Effector memory CD8-positive, alpha-beta T cell (primary cell): Measurements from ENCODE around the gene TSGA10.
"Not testable (repeated sequence)": the region's sequence is repeated elsewhere in the genome, so short reads cannot be mapped to it uniquely, and the experiment has no call there.

Experiments used
- ATAC-seq: fragments of 150-1000 bp; cut with Tn5 transposase; replicated peaks from 2 replicates; pipeline ENCODE4 v1.10.0; 2021; ENCODE audit warnings: mild to moderate bottlenecking, moderate library complexity
- DNase-seq, 3 experiments: peaks; one replicate each; pipeline ENCODE4 v3.0.0; 2021
- H3K27ac Mint-ChIP-seq, 2 donors: one replicate each; pipeline ENCODE4 v1.8.0; 2022; ENCODE audit warnings: mild to moderate bottlenecking in 2 of 2, mixed read lengths in 2 of 2, moderate library complexity in 2 of 2
- H3K27me3 Mint-ChIP-seq, 2 donors: one replicate each; pipeline ENCODE4 v1.8.0; 2022; ENCODE audit warnings: mixed read lengths in 2 of 2
- H3K36me3 Mint-ChIP-seq: one replicate; pipeline ENCODE4 v1.8.0; 2022; ENCODE audit warnings: mild to moderate bottlenecking, moderate library complexity, mixed read lengths; ENCODE audit not compliant: insufficient read depth
- H3K4me1 Mint-ChIP-seq, 2 donors: one replicate each; pipeline ENCODE4 v1.8.0; 2022; ENCODE audit warnings: low read depth in 2 of 2, mixed read lengths in 2 of 2
- H3K4me3 Mint-ChIP-seq, 2 donors: one replicate each; pipeline ENCODE4 v1.8.0; 2022; ENCODE audit warnings: mild to moderate bottlenecking in 2 of 2, mixed read lengths in 2 of 2, moderate library complexity in 2 of 2
- H3K9me3 Mint-ChIP-seq, 2 donors: one replicate each; pipeline ENCODE4 v1.8.0; 2022; ENCODE audit warnings: mixed read lengths in 2 of 2

The TSGA10 gene

DNA sequence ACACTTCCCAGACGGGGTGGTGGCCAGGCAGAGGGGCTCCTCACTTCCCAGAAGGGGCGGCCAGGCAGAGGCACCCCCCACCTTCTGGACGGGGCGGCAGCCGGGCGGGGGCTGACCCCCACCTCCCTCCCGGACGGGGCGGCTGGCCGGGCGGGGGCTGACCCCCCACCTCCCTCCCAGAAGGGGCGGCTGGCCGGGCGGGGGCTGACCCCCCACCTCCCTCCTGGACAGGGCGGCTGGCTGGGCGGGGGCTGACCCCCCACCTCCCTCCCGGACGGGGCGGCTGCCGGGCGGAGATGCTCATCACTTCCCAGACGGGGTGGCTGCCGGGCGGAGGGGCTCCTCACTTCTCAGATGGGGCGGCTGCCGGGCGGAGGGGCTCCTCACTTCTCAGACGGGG is 166.0 kb downstream of the TSGA10 start:
- not testable (repeated sequence) for H3K4me1 Mint-ChIP-seq, H3K36me3 Mint-ChIP-seq, DNase-seq, ATAC-seq, H3K27ac Mint-ChIP-seq, H3K9me3 Mint-ChIP-seq, H3K4me3 Mint-ChIP-seq
- peaks cover 10 to 19% of the 10 kb centered on the region in 2 donors for H3K27me3 Mint-ChIP-seq

GRCh38 chr2:98985905-98986666 is 168.7 kb downstream of the TSGA10 start:
- H3K27ac Mint-ChIP-seq, result no peak overlapping the region
- no peak overlapping the region for H3K4me3 Mint-ChIP-seq
- no peak for ATAC-seq
- H3K36me3 Mint-ChIP-seq, result no peaks in the 10 kb centered on the region
- no peaks in the 10 kb centered on the region for H3K4me1 Mint-ChIP-seq
- peaks cover 0 to 10% of the 10 kb centered on the region in 2 donors for H3K27me3 Mint-ChIP-seq
- no peak for DNase-seq
- H3K9me3 Mint-ChIP-seq, result no peaks in the 10 kb centered on the region

DNA sequence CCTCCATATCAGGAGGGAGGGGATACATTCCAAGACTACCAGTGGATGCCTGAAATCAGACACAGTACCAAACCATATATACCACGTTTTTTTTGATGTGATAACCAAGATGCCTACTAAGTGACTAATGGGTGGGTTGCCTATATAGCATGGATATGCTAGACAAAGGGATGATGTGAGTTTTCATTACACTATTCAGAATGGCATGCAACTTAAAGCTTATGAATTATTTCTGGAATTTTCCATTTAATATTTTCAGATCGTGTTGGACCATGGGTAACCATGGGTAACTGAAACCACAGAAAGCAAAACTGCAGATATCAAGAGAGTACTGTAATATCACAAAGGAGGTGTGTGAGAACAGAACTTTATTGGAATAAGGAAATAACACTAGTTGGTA is 179.1 kb downstream of the TSGA10 start:
- peaks cover 8 to 17% of the 10 kb centered on the region in 2 donors for H3K9me3 Mint-ChIP-seq
- H3K27me3 Mint-ChIP-seq, result peaks cover 30 to 51% of the 10 kb centered on the region in 2 donors
- no peak for DNase-seq
- H3K36me3 Mint-ChIP-seq, result no peaks in the 10 kb centered on the region
- H3K27ac Mint-ChIP-seq, result no peak overlapping the region
- H3K4me3 Mint-ChIP-seq, result no peak overlapping the region
- ATAC-seq, result no peak
- H3K4me1 Mint-ChIP-seq, result no peaks in the 10 kb centered on the region

DNA sequence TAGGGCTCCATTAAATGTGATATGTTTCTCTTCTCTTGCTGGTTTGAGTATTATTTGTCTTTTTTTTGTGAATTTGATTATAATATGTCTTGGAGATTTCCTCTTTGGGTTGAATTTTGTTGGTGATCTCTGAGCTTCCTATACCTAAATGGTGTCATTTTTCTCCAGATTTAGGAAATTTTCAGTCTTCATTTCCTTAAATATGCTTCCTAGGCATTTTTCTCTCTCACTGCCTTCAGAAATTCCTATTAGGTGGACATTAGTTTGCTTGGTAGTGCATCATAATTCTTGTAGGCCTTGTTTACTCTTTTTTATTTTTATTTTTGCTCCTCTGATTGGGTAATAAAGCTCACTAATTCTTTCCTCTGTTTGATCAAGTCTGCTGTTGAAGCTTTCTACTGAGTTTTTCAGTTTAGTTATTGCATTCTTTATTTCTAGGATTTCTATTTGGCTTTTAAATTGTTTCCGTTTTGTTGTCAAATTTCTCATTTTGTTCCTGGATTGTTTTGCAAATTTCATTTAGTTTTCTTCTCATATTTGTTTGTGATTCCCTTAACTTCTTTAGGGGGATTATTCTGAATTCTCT is 182.1 kb downstream of the TSGA10 start:
- Mint-ChIP-seq H3K36me3 (no peaks in the 10 kb centered on the region), H3K9me3 (peaks cover 8 to 24% of the 10 kb centered on the region in 2 donors), H3K4me1 (no peaks in the 10 kb centered on the region), H3K27ac (no peak overlapping the region), H3K27me3 (peaks cover 23 to 70% of the 10 kb centered on the region in 2 donors), H3K4me3 (no peak overlapping the region)
- no peak for ATAC-seq
- no peak for DNase-seq

DNA sequence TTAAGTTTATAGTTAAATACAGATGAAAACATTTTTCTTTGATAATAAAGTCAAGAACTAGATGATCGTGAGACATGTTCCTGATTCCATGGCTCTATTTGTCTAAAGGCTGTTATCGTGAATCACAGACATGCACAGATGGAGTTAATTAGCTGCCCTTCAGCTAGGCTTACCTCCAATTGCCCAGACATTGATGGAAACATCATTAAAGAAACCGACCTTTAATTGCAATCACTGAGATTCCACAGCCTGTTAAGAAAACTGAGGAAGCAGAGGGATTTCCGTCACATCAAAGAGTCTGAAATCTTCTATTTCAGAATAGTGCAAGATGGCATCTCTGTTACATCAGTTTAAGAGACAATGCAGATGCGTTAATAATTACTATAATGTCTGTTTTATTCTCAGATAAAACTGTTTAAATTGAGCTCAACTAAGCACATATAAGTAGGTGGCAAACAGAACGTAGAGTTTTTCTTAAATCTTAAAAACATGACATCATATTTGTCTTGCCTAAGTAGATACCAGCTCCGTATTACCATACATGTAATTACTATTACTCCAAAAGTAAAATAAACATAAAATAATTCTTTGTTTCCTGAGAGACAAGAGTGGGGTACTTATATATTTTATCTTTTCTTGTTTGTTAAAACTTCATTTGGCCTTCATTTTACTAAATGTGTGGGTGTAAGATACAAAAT is 194.8 kb downstream of the TSGA10 start:
- peaks cover 0 to 6% of the 10 kb centered on the region in 2 donors for H3K9me3 Mint-ChIP-seq
- H3K4me1 Mint-ChIP-seq, result no peaks in the 10 kb centered on the region
- ATAC-seq, result no peak
- H3K4me3 Mint-ChIP-seq, result no peak overlapping the region
- no peak for DNase-seq
- H3K27ac Mint-ChIP-seq, result no peak overlapping the region
- H3K36me3 Mint-ChIP-seq, result no peaks in the 10 kb centered on the region
- H3K27me3 Mint-ChIP-seq, result peaks cover 10 to 12% of the 10 kb centered on the region in 2 donors

DNA sequence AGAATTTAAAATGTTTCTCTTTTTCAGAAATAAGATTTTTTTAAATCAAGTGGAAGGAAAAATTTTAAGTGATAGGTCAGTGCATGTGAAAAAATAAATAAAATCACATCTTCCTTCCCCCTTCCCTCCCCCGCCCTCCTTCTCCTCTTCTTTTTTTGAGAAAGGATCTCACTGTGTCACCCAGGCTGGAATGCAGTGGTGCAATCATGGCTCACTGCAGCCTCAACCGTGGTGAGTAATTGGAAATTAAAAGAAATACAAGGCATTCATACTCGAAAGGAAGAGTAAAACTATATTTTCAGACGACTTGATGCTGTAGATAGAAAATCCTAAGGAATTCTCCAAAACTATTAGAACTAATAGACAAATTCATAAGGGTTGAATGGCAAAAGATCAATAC is 201.8 kb downstream of the TSGA10 start:
- Mint-ChIP-seq H3K36me3 (no peaks in the 10 kb centered on the region), H3K27me3 (peaks cover 38 to 64% of the 10 kb centered on the region in 2 donors), H3K4me3 (no peak overlapping the region), H3K4me1 (no peaks in the 10 kb centered on the region), H3K9me3 (no peaks in the 10 kb centered on the region), H3K27ac (no peak overlapping the region)
- DNase-seq (no peak), ATAC-seq (no peak)

DNA sequence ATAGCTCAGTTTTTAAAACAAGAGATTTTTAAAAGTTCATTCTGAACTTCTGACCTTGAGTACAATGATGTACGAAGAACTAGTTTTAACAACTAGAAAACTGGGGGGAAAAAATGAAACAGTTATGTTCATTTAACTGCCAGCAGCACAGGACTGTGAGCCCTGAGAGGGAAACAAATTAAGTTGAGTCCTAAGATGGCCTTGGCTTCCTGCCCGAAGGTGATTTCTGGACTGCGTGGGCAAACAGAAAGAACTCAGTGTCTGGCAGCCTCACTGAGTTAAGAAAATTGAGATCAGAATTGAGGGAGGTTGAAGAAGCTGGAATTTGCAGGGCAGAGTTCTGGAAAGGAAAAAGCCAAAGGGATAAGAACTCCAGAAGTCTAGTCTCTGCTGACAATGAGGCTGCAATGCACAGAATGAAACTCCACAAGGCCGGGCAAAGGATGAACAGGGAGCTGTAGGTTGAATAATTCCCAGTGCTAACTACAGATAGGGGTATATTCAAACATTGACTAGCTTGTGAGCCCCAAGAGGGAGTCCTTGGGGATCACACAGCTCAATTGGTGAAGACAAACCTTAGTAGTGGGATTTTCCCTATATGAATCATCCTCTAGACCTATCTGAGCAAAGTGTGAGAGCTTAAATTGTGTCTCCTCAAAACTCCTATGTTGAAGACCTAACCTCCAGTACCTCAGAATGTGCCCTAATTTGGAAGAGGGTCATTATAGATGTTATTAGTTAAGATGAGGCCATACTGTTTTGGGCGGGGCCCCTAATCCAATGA is 205.6 kb downstream of the TSGA10 start:
- no peak for DNase-seq
- Mint-ChIP-seq H3K36me3 (no peaks in the 10 kb centered on the region), H3K27ac (no peak overlapping the region), H3K4me3 (no peak overlapping the region), H3K27me3 (peaks cover 49 to 77% of the 10 kb centered on the region in 2 donors), H3K4me1 (no peaks in the 10 kb centered on the region), H3K9me3 (no peaks in the 10 kb centered on the region)
- ATAC-seq, result no peak

- no peak for ATAC-seq
- Mint-ChIP-seq H3K36me3 (no peaks in the 10 kb centered on the region), H3K9me3 (no peaks in the 10 kb centered on the region), H3K4me3 (no peak overlapping the region), H3K27me3 (peaks cover 49 to 75% of the 10 kb centered on the region in 2 donors), H3K4me1 (no peaks in the 10 kb centered on the region), H3K27ac (no peak overlapping the region)
- DNase-seq, result no peak
These were observed 207.2 kb downstream of the TSGA10 start for GRCh38 chr2:98947554-98947953.
